Breast epithelium (tissue), 4 donors: Measurements from ENCODE around the gene CDH26. TPM values are rescaled to one million over a fixed set of nuclear protein-coding genes. Genes with fewer than 3 reads are reported as not detected.
"Not testable (repeated sequence)": the region's sequence is repeated elsewhere in the genome, so short reads cannot be mapped to it uniquely, and the experiment has no call there.

Experiments used
- DNase-seq, 2 donors: peaks; one replicate each; pipeline ENCODE4 v3.0.0-alpha.2; 2019; ENCODE audit warnings: low spot score in 2 of 2
- H3K27ac ChIP-seq, 2 donors: fragments of 200-600 bp; sonication (generic) in 1 of 2; one replicate each; pipeline ENCODE4 v1.5.1; 2016 to 2019; ENCODE audit warnings: mild to moderate bottlenecking in 1 of 2
- H3K27me3 ChIP-seq, 2 donors: fragments of 200-600 bp; sonication (generic) in 1 of 2; one replicate each; pipeline versions ENCODE4 v1.5.1 to v1.6.0; 2017 to 2019; ENCODE audit warnings: control low read depth in 1 of 2, mild to moderate bottlenecking in 1 of 2
- H3K36me3 ChIP-seq: fragments of 200-600 bp; one replicate; pipeline ENCODE4 v1.5.1; 2019
- H3K4me1 ChIP-seq, 2 donors: fragments of 200-600 bp; sonication (generic); one replicate each; pipeline ENCODE4 v1.5.1; 2016 to 2019; ENCODE audit warnings: control low read depth in 1 of 2
- H3K4me3 ChIP-seq, 3 donors: fragments of 200-600 bp; sonication (generic); 1 replicate in 2 of 3; 2 replicates in 1 of 3; pipeline ENCODE4 v1.5.1; 2016 to 2019; ENCODE audit warnings: mild to moderate bottlenecking in 3 of 3, moderate library complexity in 2 of 3
- H3K9me3 ChIP-seq, 2 donors: fragments of 200-600 bp; sonication (generic) in 1 of 2; one replicate each; pipeline ENCODE4 v1.5.1; 2016 to 2019; ENCODE audit warnings: control low read depth in 1 of 2
- CTCF ChIP-seq, 3 donors: fragments of 450-650 bp; IDR thresholded peaks; one replicate each; pipeline ENCODE4 v1.5.1; 2016 to 2017; ENCODE audit warnings: antibody characterized with exemption in 3 of 3, mild to moderate bottlenecking in 3 of 3, moderate library complexity in 3 of 3
- POLR2A ChIP-seq: fragments of 450-650 bp; IDR thresholded peaks from one replicate; pipeline ENCODE4 v1.6.1; 2016; ENCODE audit warnings: antibody characterized with exemption, mild to moderate bottlenecking, moderate library complexity
- POLR2AphosphoS5 ChIP-seq, 3 donors: sonication (generic); formaldehyde crosslinking; IDR thresholded peaks; one replicate each; pipeline ENCODE4 v1.6.1; 2017; ENCODE audit warnings: antibody characterized with exemption in 3 of 3
- intact Hi-C: fragments of 100-400 bp; cut with DNase I; formaldehyde crosslinking; loops from one replicate; pipeline ENCODE4 v1.15.1; 2023; ENCODE audit warnings: low total_unique reads
- total RNA-seq, 3 donors: library from RNA; depleted of rRNA; stranded (reverse); fragments of >200 nt; gene quantifications; one replicate each; pipeline ENCODE4 v1.1.0, GENCODE V29; 2016

Gene CDH26
- total RNA-seq, 3 donors from 2014 or later, result 1.6 to 3.1 (median 2.1) TPM

GRCh38 chr20:59954718-59955117 is 3.5 kb upstream of the CDH26 start:
- Histone ChIP-seq H3K9me3 (no peaks in the 10 kb centered on the region), H3K4me3 (no peak overlapping the region), H3K27me3 (no peaks in the 10 kb centered on the region), H3K4me1 (no peaks in the 10 kb centered on the region), H3K27ac (no peak overlapping the region), H3K36me3 (no peaks in the 10 kb centered on the region)
- TF ChIP-seq POLR2AphosphoS5 (IDR thresholded peaks at IDR 0.05) (no peak), POLR2A (no peak), CTCF (IDR thresholded peaks at IDR 0.05) (no peak)
- DNase-seq, result no peak
- intact Hi-C loops, result no loop called here

GRCh38 chr20:59955131-59955796 is 3.0 kb upstream of the CDH26 start:
- no peak for DNase-seq
- Histone ChIP-seq H3K27me3 (no peaks in the 10 kb centered on the region), H3K9me3 (no peaks in the 10 kb centered on the region), H3K36me3 (no peaks in the 10 kb centered on the region), H3K4me3 (no peak overlapping the region), H3K27ac (no peak overlapping the region), H3K4me1 (no peaks in the 10 kb centered on the region)
- intact Hi-C loops, result no loop called here
- no peak for TF ChIP-seq POLR2AphosphoS5 (IDR thresholded peaks at IDR 0.05)
- TF ChIP-seq CTCF (IDR thresholded peaks at IDR 0.05), result no peak
- no peak for TF ChIP-seq POLR2A

GRCh38 chr20:59957568-59957967 is 655 bp upstream of the CDH26 start:
- H3K27ac ChIP-seq, intact Hi-C loops, H3K4me1 ChIP-seq, H3K9me3 ChIP-seq, DNase-seq, H3K27me3 ChIP-seq, H3K4me3 ChIP-seq, H3K36me3 ChIP-seq: not testable (repeated sequence)

GRCh38 chr20:59958626-59959025 is 403 bp downstream of the CDH26 start:
- H3K9me3 ChIP-seq, result no peaks in the 10 kb centered on the region
- no peaks in the 10 kb centered on the region for H3K27me3 ChIP-seq
- H3K36me3 ChIP-seq, result no peaks in the 10 kb centered on the region
- TF ChIP-seq CTCF (IDR thresholded peaks at IDR 0.05), result no peak
- no peak for TF ChIP-seq POLR2AphosphoS5 (IDR thresholded peaks at IDR 0.05)
- no peak for TF ChIP-seq POLR2A
- no peak for DNase-seq
- H3K4me1 ChIP-seq, result no peaks in the 10 kb centered on the region
- H3K27ac ChIP-seq, result no peak overlapping the region
- no peak overlapping the region for H3K4me3 ChIP-seq
- intact Hi-C loops, result no loop called here

GRCh38 chr20:59961423-59961822 is 3.2 kb downstream of the CDH26 start:
- H3K27ac ChIP-seq, result no peak overlapping the region
- no peak for DNase-seq
- TF ChIP-seq POLR2AphosphoS5 (IDR thresholded peaks at IDR 0.05), result no peak
- TF ChIP-seq POLR2A, result no peak
- no peak for TF ChIP-seq CTCF (IDR thresholded peaks at IDR 0.05)
- intact Hi-C loops, result no loop called here
- no peaks in the 10 kb centered on the region for H3K36me3 ChIP-seq
- no peaks in the 10 kb centered on the region for H3K9me3 ChIP-seq
- H3K4me3 ChIP-seq, result no peak overlapping the region
- no peaks in the 10 kb centered on the region for H3K27me3 ChIP-seq
- no peaks in the 10 kb centered on the region for H3K4me1 ChIP-seq
